ENCODE measurements around the gene HUS1.

HUS1 gene

GRCh38 chr7:48016641-48017040 is 37.2 kb upstream of the HUS1 start:
- TF ChIP-seq CTCF (conservative IDR thresholded peaks at IDR 0.05; ENCODE audit: low read depth, low read length): no peak
- no peaks in the 10 kb centered on the region for H3K36me3 ChIP-seq (ENCODE audit: insufficient read depth)
- H4K20me1 ChIP-seq (ENCODE audit: insufficient read depth): no peaks in the 10 kb centered on the region
- no peaks in the 10 kb centered on the region for H3K79me2 ChIP-seq (ENCODE audit: insufficient read depth, low read depth)
- no peaks in the 10 kb centered on the region for H3K27me3 ChIP-seq (ENCODE audit: insufficient read depth, low read depth)
- no peak overlapping the region for H3K27ac ChIP-seq
- H3K4me2 ChIP-seq: no peak overlapping the region
- H2AFZ ChIP-seq (ENCODE audit: low read depth): no peak overlapping the region
- H3K4me1 ChIP-seq (ENCODE audit: low read depth, poor library complexity, severe bottlenecking): no peaks in the 10 kb centered on the region
- H3K4me3 ChIP-seq (IDR thresholded peaks at IDR 0.05; ENCODE audit: insufficient read depth, low read depth, low read length): no peak overlapping the region
- H3K9ac ChIP-seq: no peak overlapping the region

GRCh38 chr7:48011951-48012350 is 32.5 kb upstream of the HUS1 start:
- no peak overlapping the region for H3K4me2 ChIP-seq
- H3K4me1 ChIP-seq (ENCODE audit: low read depth, poor library complexity, severe bottlenecking): no peaks in the 10 kb centered on the region
- no peaks in the 10 kb centered on the region for H4K20me1 ChIP-seq (ENCODE audit: insufficient read depth)
- no peak for TF ChIP-seq CTCF (conservative IDR thresholded peaks at IDR 0.05; ENCODE audit: low read depth, low read length)
- H3K79me2 ChIP-seq (ENCODE audit: insufficient read depth, low read depth): no peaks in the 10 kb centered on the region
- H2AFZ ChIP-seq (ENCODE audit: low read depth): no peak overlapping the region
- no peak overlapping the region for H3K27ac ChIP-seq
- H3K27me3 ChIP-seq (ENCODE audit: insufficient read depth, low read depth): no peaks in the 10 kb centered on the region
- H3K4me3 ChIP-seq (IDR thresholded peaks at IDR 0.05; ENCODE audit: insufficient read depth, low read depth, low read length): no peak overlapping the region
- no peaks in the 10 kb centered on the region for H3K36me3 ChIP-seq (ENCODE audit: insufficient read depth)
- no peak overlapping the region for H3K9ac ChIP-seq

- TF ChIP-seq CTCF (conservative IDR thresholded peaks at IDR 0.05; ENCODE audit: low read depth, low read length): no peak
- H3K4me2 ChIP-seq: no peak overlapping the region
- H3K9ac ChIP-seq: no peak overlapping the region
- no peaks in the 10 kb centered on the region for H3K79me2 ChIP-seq (ENCODE audit: insufficient read depth, low read depth)
- H3K27ac ChIP-seq: no peak overlapping the region
- H4K20me1 ChIP-seq (ENCODE audit: insufficient read depth): no peaks in the 10 kb centered on the region
- no peaks in the 10 kb centered on the region for H3K4me1 ChIP-seq (ENCODE audit: low read depth, poor library complexity, severe bottlenecking)
- H3K36me3 ChIP-seq (ENCODE audit: insufficient read depth): no peaks in the 10 kb centered on the region
- no peaks in the 10 kb centered on the region for H3K27me3 ChIP-seq (ENCODE audit: insufficient read depth, low read depth)
- H2AFZ ChIP-seq (ENCODE audit: low read depth): no peak overlapping the region
- no peak overlapping the region for H3K4me3 ChIP-seq (IDR thresholded peaks at IDR 0.05; ENCODE audit: insufficient read depth, low read depth, low read length)
Measured at GRCh38 chr7:48011323-48011722, 31.9 kb upstream of the HUS1 start.

GRCh38 chr7:48009954-48010353 is 30.5 kb upstream of the HUS1 start:
- Histone ChIP-seq H3K36me3 (ENCODE audit: insufficient read depth) (no peaks in the 10 kb centered on the region), H3K79me2 (ENCODE audit: insufficient read depth, low read depth) (no peaks in the 10 kb centered on the region), H3K4me2 (no peak overlapping the region), H3K4me1 (ENCODE audit: low read depth, poor library complexity, severe bottlenecking) (no peaks in the 10 kb centered on the region), H2AFZ (ENCODE audit: low read depth) (no peak overlapping the region), H4K20me1 (ENCODE audit: insufficient read depth) (no peaks in the 10 kb centered on the region), H3K9ac (no peak overlapping the region), H3K27ac (no peak overlapping the region), H3K4me3 (IDR thresholded peaks at IDR 0.05; ENCODE audit: insufficient read depth, low read depth, low read length) (no peak overlapping the region), H3K27me3 (ENCODE audit: insufficient read depth, low read depth) (no peaks in the 10 kb centered on the region)
- TF ChIP-seq CTCF (conservative IDR thresholded peaks at IDR 0.05; ENCODE audit: low read depth, low read length): no peak

GRCh38 chr7:48009257-48009656 is 29.8 kb upstream of the HUS1 start:
- H3K27me3 ChIP-seq (ENCODE audit: insufficient read depth, low read depth): no peaks in the 10 kb centered on the region
- no peaks in the 10 kb centered on the region for H3K4me1 ChIP-seq (ENCODE audit: low read depth, poor library complexity, severe bottlenecking)
- no peak overlapping the region for H3K9ac ChIP-seq
- TF ChIP-seq CTCF (conservative IDR thresholded peaks at IDR 0.05; ENCODE audit: low read depth, low read length): no peak
- H3K4me3 ChIP-seq (IDR thresholded peaks at IDR 0.05; ENCODE audit: insufficient read depth, low read depth, low read length): no peak overlapping the region
- no peak overlapping the region for H2AFZ ChIP-seq (ENCODE audit: low read depth)
- H3K4me2 ChIP-seq: no peak overlapping the region
- no peaks in the 10 kb centered on the region for H4K20me1 ChIP-seq (ENCODE audit: insufficient read depth)
- no peaks in the 10 kb centered on the region for H3K36me3 ChIP-seq (ENCODE audit: insufficient read depth)
- H3K79me2 ChIP-seq (ENCODE audit: insufficient read depth, low read depth): no peaks in the 10 kb centered on the region
- no peak overlapping the region for H3K27ac ChIP-seq

Data from KMS-11 (cell line).